ENCODE data around the gene SOX15.

DNA sequence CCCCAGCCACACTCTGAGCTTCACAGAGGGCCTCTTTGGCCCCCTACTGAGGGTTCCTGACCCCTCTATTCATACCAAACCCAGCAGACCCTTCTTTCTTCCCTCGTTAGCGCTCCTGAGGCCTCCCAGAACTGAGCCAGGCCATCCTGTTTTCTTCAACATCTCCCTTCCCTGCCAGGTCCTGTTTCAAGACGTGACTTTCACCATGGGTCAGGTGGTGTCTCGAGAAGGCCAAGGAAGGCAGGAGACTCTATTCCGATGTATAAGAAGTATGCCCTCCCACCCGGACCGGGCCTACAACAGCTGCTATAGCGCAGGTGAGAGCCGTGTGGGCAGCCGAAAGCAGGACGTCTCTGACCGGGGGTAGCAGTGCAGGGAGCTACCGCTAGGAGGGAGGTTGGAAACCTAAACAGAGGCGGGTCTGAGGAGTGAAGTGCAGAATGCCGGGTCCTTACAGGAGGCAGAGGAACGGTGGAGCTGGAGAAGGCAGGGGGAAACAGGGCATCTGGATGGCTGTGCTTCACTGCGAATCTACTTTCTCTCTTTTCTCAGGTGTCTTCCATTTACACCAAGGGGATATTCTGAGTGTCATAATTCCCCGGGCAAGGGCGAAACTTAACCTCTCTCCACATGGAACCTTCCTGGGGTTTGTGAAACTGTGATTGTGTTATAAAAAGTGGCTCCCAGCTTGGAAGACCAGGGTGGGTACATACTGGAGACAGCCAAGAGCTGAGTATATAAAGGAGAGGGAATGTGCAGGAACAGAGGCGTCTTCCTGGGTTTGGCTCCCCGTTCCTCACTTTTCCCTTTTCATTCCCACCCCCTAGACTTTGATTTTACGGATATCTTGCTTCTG, 29.5 kb downstream of the SOX15 start:
- TF ChIP-seq CTCF (IDR thresholded peaks at IDR 0.05; ENCODE audit: low read depth, low read length, poor library complexity, severe bottlenecking) (no peak), EZH2phosphoT487 (IDR thresholded peaks at IDR 0.05; ENCODE audit: borderline replicate concordance, low read length) (no peak)

Data from DOHH2 (cell line).